Nephron progenitor cell (in vitro differentiated cells): ENCODE results near the gene NALCN.

ENCODE experiments used
- DNase-seq: peaks from one replicate; pipeline ENCODE4 v3.0.0; 2021
- H3K27ac Mint-ChIP-seq: 2 replicates; pipeline ENCODE4 v1.8.0; 2021; ENCODE audit warnings: mild to moderate bottlenecking, moderate library complexity, mixed read lengths
- H3K27me3 Mint-ChIP-seq: 2 replicates; pipeline ENCODE4 v1.8.0; 2021; ENCODE audit warnings: mild to moderate bottlenecking, low read depth, mixed read lengths; ENCODE audit not compliant: poor library complexity
- H3K36me3 Mint-ChIP-seq: 2 replicates; pipeline ENCODE4 v1.8.0; 2021; ENCODE audit warnings: low read depth, mixed read lengths
- H3K4me1 Mint-ChIP-seq: 2 replicates; pipeline ENCODE4 v1.8.0; 2021; ENCODE audit warnings: mixed read lengths
- H3K4me3 Mint-ChIP-seq: 2 replicates; pipeline ENCODE4 v1.8.0; 2021; ENCODE audit warnings: mild to moderate bottlenecking, moderate library complexity, mixed read lengths
- H3K9me3 Mint-ChIP-seq: 2 replicates; pipeline ENCODE4 v1.8.0; 2021; ENCODE audit warnings: mild to moderate bottlenecking, moderate library complexity, mixed read lengths
- CTCF ChIP-seq: fragments of 200-600 bp; sonication (generic); IDR thresholded peaks from 2 replicates; pipeline ENCODE4 v1.5.0; 2021; ENCODE audit warnings: antibody characterized with exemption

Gene NALCN

GRCh38 chr13:101408154-101408553 lies 8.2 kb downstream of the NALCN start:
- Mint-ChIP-seq H3K9me3 (no peaks in the 10 kb centered on the region), H3K27me3 (peaks cover 16% of the 10 kb centered on the region), H3K4me3 (no peak overlapping the region), H3K4me1 (no peaks in the 10 kb centered on the region), H3K36me3 (no peaks in the 10 kb centered on the region), H3K27ac (no peak overlapping the region)
- no peak for TF ChIP-seq CTCF
- DNase-seq = no peak

- Mint-ChIP-seq H3K4me3 (no peak overlapping the region), H3K27ac (no peak overlapping the region), H3K36me3 (no peaks in the 10 kb centered on the region), H3K9me3 (no peaks in the 10 kb centered on the region), H3K27me3 (peaks cover 7% of the 10 kb centered on the region), H3K4me1 (no peaks in the 10 kb centered on the region)
- TF ChIP-seq CTCF = no peak
- DNase-seq = no peak
These were observed 9.5 kb downstream of the NALCN start for GRCh38 chr13:101406791-101407190.

- H3K36me3 Mint-ChIP-seq = no peaks in the 10 kb centered on the region
- no peaks in the 10 kb centered on the region for H3K9me3 Mint-ChIP-seq
- H3K4me3 Mint-ChIP-seq = no peak overlapping the region
- peaks cover 11% of the 10 kb centered on the region for H3K27me3 Mint-ChIP-seq
- no peak for TF ChIP-seq CTCF
- DNase-seq = no peak
- H3K27ac Mint-ChIP-seq = no peak overlapping the region
- peaks cover 5% of the 10 kb centered on the region for H3K4me1 Mint-ChIP-seq
These were observed 15.1 kb downstream of the NALCN start for GRCh38 chr13:101401196-101401595.

- Mint-ChIP-seq H3K36me3 (no peaks in the 10 kb centered on the region), H3K27ac (no peak overlapping the region), H3K4me3 (no peak overlapping the region), H3K4me1 (peaks cover 5% of the 10 kb centered on the region), H3K9me3 (no peaks in the 10 kb centered on the region), H3K27me3 (peaks cover 11% of the 10 kb centered on the region)
- no peak for DNase-seq
- no peak for TF ChIP-seq CTCF
These were observed 16.9 kb downstream of the NALCN start for GRCh38 chr13:101399365-101399764.

- H3K9me3 Mint-ChIP-seq = no peaks in the 10 kb centered on the region
- peaks cover 11% of the 10 kb centered on the region for H3K27me3 Mint-ChIP-seq
- H3K4me1 Mint-ChIP-seq = peaks cover 5% of the 10 kb centered on the region
- H3K36me3 Mint-ChIP-seq = no peaks in the 10 kb centered on the region
- no peak for TF ChIP-seq CTCF
- H3K27ac Mint-ChIP-seq = no peak overlapping the region
- no peak overlapping the region for H3K4me3 Mint-ChIP-seq
- no peak for DNase-seq
These were observed 17.4 kb downstream of the NALCN start for GRCh38 chr13:101398920-101399319.

GRCh38 chr13:101398191-101398590 lies 18.1 kb downstream of the NALCN start:
- Mint-ChIP-seq H3K36me3 (no peaks in the 10 kb centered on the region), H3K4me1 (peaks cover 5% of the 10 kb centered on the region), H3K9me3 (no peaks in the 10 kb centered on the region), H3K27ac (no peak overlapping the region), H3K27me3 (peaks cover 11% of the 10 kb centered on the region), H3K4me3 (no peak overlapping the region)
- no peak for DNase-seq
- no peak for TF ChIP-seq CTCF
